ENCODE data around the gene FCF1.

FCF1 gene

GRCh38 chr14:74697976-74698375 is 15.0 kb upstream of the FCF1 start:
- no peaks in the 10 kb centered on the region for H3K9me3 ChIP-seq (ENCODE audit: control insufficient read depth, low read length)
- 95 to 96% methylated on average over 2 of the region's 2 CpGs for WGBS, 2 experiments
- H3K27ac ChIP-seq (ENCODE audit: insufficient read depth, low read depth, low read length, poor library complexity, severe bottlenecking): no peak overlapping the region
- H3K4me3 ChIP-seq (ENCODE audit: insufficient read depth, low read depth, low read length): no peak overlapping the region
- no peaks in the 10 kb centered on the region for H3K36me3 ChIP-seq (ENCODE audit: control insufficient read depth, insufficient read depth, low read length)
- no peaks in the 10 kb centered on the region for H3K27me3 ChIP-seq (ENCODE audit: control insufficient read depth, insufficient read depth, low read length, poor library complexity, severe bottlenecking)
- H3K4me1 ChIP-seq (ENCODE audit: control insufficient read depth, insufficient read depth, low read length): no peaks in the 10 kb centered on the region

- 95% methylated on average over 4 of the region's 4 CpGs for WGBS, 2 experiments
- H3K9me3 ChIP-seq (ENCODE audit: control insufficient read depth, low read length): no peaks in the 10 kb centered on the region
- H3K27ac ChIP-seq (ENCODE audit: insufficient read depth, low read depth, low read length, poor library complexity, severe bottlenecking): no peak overlapping the region
- H3K27me3 ChIP-seq (ENCODE audit: control insufficient read depth, insufficient read depth, low read length, poor library complexity, severe bottlenecking): no peaks in the 10 kb centered on the region
- no peaks in the 10 kb centered on the region for H3K4me1 ChIP-seq (ENCODE audit: control insufficient read depth, insufficient read depth, low read length)
- no peaks in the 10 kb centered on the region for H3K36me3 ChIP-seq (ENCODE audit: control insufficient read depth, insufficient read depth, low read length)
- no peak overlapping the region for H3K4me3 ChIP-seq (ENCODE audit: insufficient read depth, low read depth, low read length)
Observed at GRCh38 chr14:74698465-74698864, 14.5 kb upstream of the FCF1 start.

- Histone ChIP-seq H3K27ac (ENCODE audit: insufficient read depth, low read depth, low read length, poor library complexity, severe bottlenecking) (no peak overlapping the region), H3K4me3 (ENCODE audit: insufficient read depth, low read depth, low read length) (no peak overlapping the region), H3K4me1 (ENCODE audit: control insufficient read depth, insufficient read depth, low read length) (no peaks in the 10 kb centered on the region), H3K36me3 (ENCODE audit: control insufficient read depth, insufficient read depth, low read length) (no peaks in the 10 kb centered on the region), H3K9me3 (ENCODE audit: control insufficient read depth, low read length) (no peaks in the 10 kb centered on the region), H3K27me3 (ENCODE audit: control insufficient read depth, insufficient read depth, low read length, poor library complexity, severe bottlenecking) (no peaks in the 10 kb centered on the region)
- 93 to 97% methylated on average over 2 of the region's 2 CpGs for WGBS, 2 experiments
Observed at GRCh38 chr14:74702293-74702692, 10.7 kb upstream of the FCF1 start.

- WGBS, 2 experiments: 87 to 94% methylated on average over 3 of the region's 3 CpGs
- Histone ChIP-seq H3K27me3 (ENCODE audit: control insufficient read depth, insufficient read depth, low read length, poor library complexity, severe bottlenecking) (no peaks in the 10 kb centered on the region), H3K4me3 (ENCODE audit: insufficient read depth, low read depth, low read length) (no peak overlapping the region), H3K9me3 (ENCODE audit: control insufficient read depth, low read length) (no peaks in the 10 kb centered on the region), H3K4me1 (ENCODE audit: control insufficient read depth, insufficient read depth, low read length) (no peaks in the 10 kb centered on the region), H3K27ac (ENCODE audit: insufficient read depth, low read depth, low read length, poor library complexity, severe bottlenecking) (no peak overlapping the region), H3K36me3 (ENCODE audit: control insufficient read depth, insufficient read depth, low read length) (no peaks in the 10 kb centered on the region)
Observed at GRCh38 chr14:74703043-74703442, 9.9 kb upstream of the FCF1 start.

GRCh38 chr14:74704656-74705055 is 8.3 kb upstream of the FCF1 start:
- no peaks in the 10 kb centered on the region for H3K27me3 ChIP-seq (ENCODE audit: control insufficient read depth, insufficient read depth, low read length, poor library complexity, severe bottlenecking)
- no peak overlapping the region for H3K27ac ChIP-seq (ENCODE audit: insufficient read depth, low read depth, low read length, poor library complexity, severe bottlenecking)
- no peaks in the 10 kb centered on the region for H3K9me3 ChIP-seq (ENCODE audit: control insufficient read depth, low read length)
- no peak overlapping the region for H3K4me3 ChIP-seq (ENCODE audit: insufficient read depth, low read depth, low read length)
- H3K4me1 ChIP-seq (ENCODE audit: control insufficient read depth, insufficient read depth, low read length): no peaks in the 10 kb centered on the region
- 88 to 97% methylated on average over 2 of the region's 2 CpGs for WGBS, 2 experiments
- H3K36me3 ChIP-seq (ENCODE audit: control insufficient read depth, insufficient read depth, low read length): no peaks in the 10 kb centered on the region

- Histone ChIP-seq H3K27ac (ENCODE audit: insufficient read depth, low read depth, low read length, poor library complexity, severe bottlenecking) (no peak overlapping the region), H3K27me3 (ENCODE audit: control insufficient read depth, insufficient read depth, low read length, poor library complexity, severe bottlenecking) (no peaks in the 10 kb centered on the region), H3K4me1 (ENCODE audit: control insufficient read depth, insufficient read depth, low read length) (no peaks in the 10 kb centered on the region), H3K9me3 (ENCODE audit: control insufficient read depth, low read length) (no peaks in the 10 kb centered on the region), H3K36me3 (ENCODE audit: control insufficient read depth, insufficient read depth, low read length) (no peaks in the 10 kb centered on the region), H3K4me3 (ENCODE audit: insufficient read depth, low read depth, low read length) (no peak overlapping the region)
- WGBS, 2 experiments: 90 to 97% methylated on average over 5 of the region's 5 CpGs
Observed at GRCh38 chr14:74705613-74706500, 7.1 kb upstream of the FCF1 start.

GRCh38 chr14:74710480-74710879 is 2.5 kb upstream of the FCF1 start:
- WGBS, 2 experiments: 96 to 100% methylated on average over 1 of the region's 1 CpG
- Histone ChIP-seq H3K4me3 (ENCODE audit: insufficient read depth, low read depth, low read length) (no peak overlapping the region), H3K27ac (ENCODE audit: insufficient read depth, low read depth, low read length, poor library complexity, severe bottlenecking) (no peak overlapping the region), H3K9me3 (ENCODE audit: control insufficient read depth, low read length) (no peaks in the 10 kb centered on the region), H3K36me3 (ENCODE audit: control insufficient read depth, insufficient read depth, low read length) (no peaks in the 10 kb centered on the region), H3K27me3 (ENCODE audit: control insufficient read depth, insufficient read depth, low read length, poor library complexity, severe bottlenecking) (no peaks in the 10 kb centered on the region), H3K4me1 (ENCODE audit: control insufficient read depth, insufficient read depth, low read length) (no peaks in the 10 kb centered on the region)

GRCh38 chr14:74711651-74712050 is 1.3 kb upstream of the FCF1 start:
- Histone ChIP-seq H3K36me3 (ENCODE audit: control insufficient read depth, insufficient read depth, low read length) (no peaks in the 10 kb centered on the region), H3K4me1 (ENCODE audit: control insufficient read depth, insufficient read depth, low read length) (no peaks in the 10 kb centered on the region), H3K27me3 (ENCODE audit: control insufficient read depth, insufficient read depth, low read length, poor library complexity, severe bottlenecking) (no peaks in the 10 kb centered on the region), H3K4me3 (ENCODE audit: insufficient read depth, low read depth, low read length) (peak overlapping the region; percentile 80), H3K27ac (ENCODE audit: insufficient read depth, low read depth, low read length, poor library complexity, severe bottlenecking) (no peak overlapping the region), H3K9me3 (ENCODE audit: control insufficient read depth, low read length) (no peaks in the 10 kb centered on the region)
- 91 to 96% methylated on average over 4 of the region's 5 CpGs for WGBS, 2 experiments

- no peaks in the 10 kb centered on the region for H3K36me3 ChIP-seq (ENCODE audit: control insufficient read depth, insufficient read depth, low read length)
- no peak overlapping the region for H3K27ac ChIP-seq (ENCODE audit: insufficient read depth, low read depth, low read length, poor library complexity, severe bottlenecking)
- no peaks in the 10 kb centered on the region for H3K27me3 ChIP-seq (ENCODE audit: control insufficient read depth, insufficient read depth, low read length, poor library complexity, severe bottlenecking)
- H3K4me3 ChIP-seq (ENCODE audit: insufficient read depth, low read depth, low read length): peak overlapping the region; percentile 80
- no peaks in the 10 kb centered on the region for H3K9me3 ChIP-seq (ENCODE audit: control insufficient read depth, low read length)
- no peaks in the 10 kb centered on the region for H3K4me1 ChIP-seq (ENCODE audit: control insufficient read depth, insufficient read depth, low read length)
- WGBS, 2 experiments: 29 to 34% methylated on average over 6 of the region's 6 CpGs
Observed at GRCh38 chr14:74713395-74713735, 421 bp downstream of the FCF1 start.

GRCh38 chr14:74720526-74720925 is 7.6 kb downstream of the FCF1 start:
- Histone ChIP-seq H3K4me1 (ENCODE audit: control insufficient read depth, insufficient read depth, low read length) (no peaks in the 10 kb centered on the region), H3K27me3 (ENCODE audit: control insufficient read depth, insufficient read depth, low read length, poor library complexity, severe bottlenecking) (no peaks in the 10 kb centered on the region), H3K27ac (ENCODE audit: insufficient read depth, low read depth, low read length, poor library complexity, severe bottlenecking) (no peak overlapping the region), H3K4me3 (ENCODE audit: insufficient read depth, low read depth, low read length) (no peak overlapping the region), H3K36me3 (ENCODE audit: control insufficient read depth, insufficient read depth, low read length) (no peaks in the 10 kb centered on the region), H3K9me3 (ENCODE audit: control insufficient read depth, low read length) (no peaks in the 10 kb centered on the region)
